ENCODE results near the gene PYGO1. TPM values are rescaled to one million over a fixed set of nuclear protein-coding genes. Genes with fewer than 3 reads are reported as not detected.
A peak's percentile ranks its signal among the peaks of the same experiment; 100 is the strongest.

Gene PYGO1
- total and polyA plus RNA-seq, 2 of the 8 experiments (the other 6 are each of a cell fraction or from before 2014, with no cell fraction given) = 0.50 to 1.1 TPM

DNA sequence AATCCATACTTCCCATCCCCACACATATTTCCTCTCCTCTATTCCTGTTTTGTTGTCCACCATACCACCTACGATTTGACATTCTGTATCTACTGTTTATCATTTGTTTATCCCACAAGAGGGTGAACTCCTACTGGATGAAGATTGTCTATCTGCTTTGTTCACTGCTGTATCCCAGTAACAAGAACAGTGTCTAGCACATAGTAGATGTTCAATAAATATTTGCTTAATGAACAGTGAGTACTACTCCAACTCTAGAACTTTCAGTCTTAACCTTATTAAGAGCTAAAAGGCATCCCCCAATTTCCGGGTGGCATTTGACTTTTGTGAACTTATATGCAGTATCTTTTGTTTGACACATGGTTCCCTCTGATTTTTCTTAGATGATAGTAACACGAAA lies 1.3 kb downstream of the PYGO1 start:
- Histone ChIP-seq H3K4me1 (replicated peaks in 1 of 4; ENCODE audit: control insufficient read depth in 3 of 4, insufficient read depth in 4 of 4, low read length in 3 of 4) (no peaks in the 10 kb centered on the region; a peak in 1 of 7 replicates), H2AK5ac (ENCODE audit: low read depth, low read length) (no peak overlapping the region), H2BK12ac (ENCODE audit: low read depth, low read length) (no peak overlapping the region), H3K9ac (replicated peaks in 1 of 4; ENCODE audit: extremely low read depth in 1 of 4, low read depth in 3 of 4, low read length in 3 of 4) (no peak overlapping the region), H3K27ac (ENCODE audit: low read depth, low read length) (no peak overlapping the region), H3K36me3 (ENCODE audit: control insufficient read depth in 2 of 4, insufficient read depth in 4 of 4, low read length in 3 of 4) (no peaks in the 10 kb centered on the region; a peak in 1 of 8 replicates), H4K91ac (replicated peaks; ENCODE audit: insufficient read length, low read length) (no peak overlapping the region), H3K23ac (ENCODE audit: insufficient read length) (no peak overlapping the region), H3K56ac (replicated peaks; ENCODE audit: insufficient read length, low read depth, low read length) (no peak overlapping the region), H3K79me2 (ENCODE audit: control insufficient read depth in 1 of 2, insufficient read depth in 2 of 2, low read length in 2 of 2) (no peaks in the 10 kb centered on the region), H3K4ac (replicated peaks; ENCODE audit: insufficient read length, low read depth, low read length) (no peak overlapping the region), H3K79me1 (ENCODE audit: low read depth, low read length) (no peaks in the 10 kb centered on the region), H4K5ac (ENCODE audit: insufficient read length, low read depth, low read length) (no peak overlapping the region), H2AFZ (ENCODE audit: low read length) (no peak overlapping the region), H2BK15ac (ENCODE audit: low read length) (no peak overlapping the region), H3K4me3 (ENCODE audit: extremely low read depth in 1 of 4, insufficient read depth in 2 of 4, low read depth in 3 of 4, low read length in 4 of 4) (peak overlapping the region in 1 of 4 experiments; percentile 79; a peak in 1 of 8 replicates), H4K20me1 (replicated peaks in 1 of 2; ENCODE audit: control insufficient read depth in 1 of 2, insufficient read depth in 2 of 2, low read length in 2 of 2) (peaks cover 0 to 2% of the 10 kb centered on the region in 2 experiments), H3K18ac (ENCODE audit: extremely low read depth, low read length) (no peak overlapping the region), H3K14ac (ENCODE audit: insufficient read length) (no peak overlapping the region), H4K8ac (ENCODE audit: extremely low read depth, insufficient read depth, low read length) (no peak overlapping the region), H3K9me3 (ENCODE audit: insufficient read depth in 2 of 2, low read depth in 1 of 2, low read length in 1 of 2) (no peaks in the 10 kb centered on the region), H2BK120ac (replicated peaks; ENCODE audit: low read depth, low read length) (no peak overlapping the region), H3K23me2 (ENCODE audit: low read depth, low read length) (peaks cover 8% of the 10 kb centered on the region), H3K27me3 (replicated peaks in 1 of 4; ENCODE audit: control insufficient read depth in 3 of 4, extremely low read depth in 1 of 4, insufficient read depth in 3 of 4, low read length in 3 of 4) (peaks cover 18 to 40% (median 32%) of the 10 kb centered on the region in 4 experiments), H2BK20ac (ENCODE audit: low read length) (no peak overlapping the region), H2BK5ac (ENCODE audit: low read depth, low read length) (no peak overlapping the region), H3K4me2 (ENCODE audit: insufficient read depth in 1 of 2, low read depth in 2 of 2, low read length in 2 of 2) (peak overlapping the region in 1 of 2 experiments; percentile 63; a peak in 1 of 4 replicates)
- ChIA-PET CTCF (ENCODE audit: partially characterized antibody) (interaction anchor here (0.7 kb wide), 1 partner anchor 73 kb away, joined by 5 read pairs; no protein-coding TSS in a partner anchor), POLR2A (ENCODE audit: partially characterized antibody) (no interaction called here)
- 77% methylated on average over 3 of the region's 3 CpGs; no CpG with 5 or more reads in 1 of the 2 experiments for WGBS, 2 experiments (ENCODE audit: extremely low coverage in 1 of 2, insufficient coverage in 1 of 2, insufficient read length in 1 of 2, insufficient replicate concordance in 2 of 2, low coverage in 1 of 2, low lambda C conversion rate in 2 of 2, missing lambda C conversion rate in 1 of 2)
- DNase-seq (ENCODE audit: low read depth in 1 of 2, low spot score in 2 of 2) (no peak), FAIRE-seq (no peak)
- TF ChIP-seq, protein P1, sequence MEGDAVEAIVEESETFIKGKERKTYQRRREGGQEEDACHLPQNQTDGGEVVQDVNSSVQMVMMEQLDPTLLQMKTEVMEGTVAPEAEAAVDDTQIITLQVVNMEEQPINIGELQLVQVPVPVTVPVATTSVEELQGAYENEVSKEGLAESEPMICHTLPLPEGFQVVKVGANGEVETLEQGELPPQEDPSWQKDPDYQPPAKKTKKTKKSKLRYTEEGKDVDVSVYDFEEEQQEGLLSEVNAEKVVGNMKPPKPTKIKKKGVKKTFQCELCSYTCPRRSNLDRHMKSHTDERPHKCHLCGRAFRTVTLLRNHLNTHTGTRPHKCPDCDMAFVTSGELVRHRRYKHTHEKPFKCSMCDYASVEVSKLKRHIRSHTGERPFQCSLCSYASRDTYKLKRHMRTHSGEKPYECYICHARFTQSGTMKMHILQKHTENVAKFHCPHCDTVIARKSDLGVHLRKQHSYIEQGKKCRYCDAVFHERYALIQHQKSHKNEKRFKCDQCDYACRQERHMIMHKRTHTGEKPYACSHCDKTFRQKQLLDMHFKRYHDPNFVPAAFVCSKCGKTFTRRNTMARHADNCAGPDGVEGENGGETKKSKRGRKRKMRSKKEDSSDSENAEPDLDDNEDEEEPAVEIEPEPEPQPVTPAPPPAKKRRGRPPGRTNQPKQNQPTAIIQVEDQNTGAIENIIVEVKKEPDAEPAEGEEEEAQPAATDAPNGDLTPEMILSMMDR (IDR thresholded peaks at IDR 0.05; ENCODE audit: control extremely low read depth in 1 of 3, insufficient read depth in 1 of 3, low read depth in 1 of 3, low read length in 3 of 3) = no peak
- TF ChIP-seq NANOG (IDR thresholded peaks at IDR 0.05; ENCODE audit: insufficient read depth, low read depth, low read length, poor library complexity, severe bottlenecking) (no peak), BCL11A (IDR thresholded peaks at IDR 0.05; ENCODE audit: low read depth in 2 of 2, low read length in 2 of 2) (no peak), POU5F1 (IDR thresholded peaks at IDR 0.05; ENCODE audit: low read depth, low read length) (no peak), PHF8 (conservative IDR thresholded peaks at IDR 0.05; ENCODE audit: low read depth, low read length) (no peak), POLR2A (IDR thresholded peaks at IDR 0.05; ENCODE audit: control extremely low read depth in 1 of 2, low read depth in 2 of 2, low read length in 2 of 2) (no peak), RFX5 (IDR thresholded peaks at IDR 0.05; ENCODE audit: borderline replicate concordance, low read depth, low read length) (no peak), JUND (IDR thresholded peaks at IDR 0.05; ENCODE audit: low read length) (no peak), KDM5A (IDR thresholded peaks at IDR 0.05; ENCODE audit: low read length) (no peak), SRF (IDR thresholded peaks at IDR 0.05; ENCODE audit: low read depth, low read length) (no peak), CREB1 (IDR thresholded peaks at IDR 0.05) (no peak), SIRT6 (IDR thresholded peaks at IDR 0.05; ENCODE audit: low read length) (no peak), MAFK (IDR thresholded peaks at IDR 0.05; ENCODE audit: low read depth, low read length) (no peak)
